Transverse colon (tissue), 4 donors: ENCODE results near the gene ASB10. TPM values are rescaled to one million over a fixed set of nuclear protein-coding genes. Genes with fewer than 3 reads are reported as not detected.

ENCODE experiments used
- DNase-seq: peaks from one replicate; pipeline ENCODE4 v3.0.0-alpha.2; 2019
- H3K27ac ChIP-seq, 4 donors: fragments of 200-600 bp; sonication (generic); 2 replicates each; pipeline ENCODE4 v1.5.1; 2016 to 2018; ENCODE audit warnings: inconsistent platforms in 4 of 4
- H3K27me3 ChIP-seq: fragments of 200-600 bp; sonication (generic); 2 replicates; pipeline ENCODE4 v1.5.1; 2017; ENCODE audit warnings: inconsistent platforms
- H3K36me3 ChIP-seq, 4 donors: fragments of 200-600 bp; sonication (generic); 2 replicates each; pipeline ENCODE4 v1.5.1; 2017 to 2019; ENCODE audit warnings: inconsistent platforms in 4 of 4
- H3K4me1 ChIP-seq, 4 donors: fragments of 200-600 bp; sonication (generic); 2 replicates each; pipeline ENCODE4 v1.5.1; 2017 to 2020; ENCODE audit warnings: inconsistent platforms in 4 of 4
- H3K4me3 ChIP-seq, 4 donors: fragments of 200-600 bp; sonication (generic); 1 replicate in 1 of 4; 2 replicates in 3 of 4; pipeline versions ENCODE4 v1.5.1 to v1.6.1; 2017 to 2019; ENCODE audit warnings: inconsistent platforms in 4 of 4
- H3K9me3 ChIP-seq, 2 donors: fragments of 200-600 bp; sonication (generic); 2 replicates each; pipeline ENCODE4 v1.5.1; 2017 to 2019; ENCODE audit warnings: inconsistent platforms in 2 of 2
- CTCF ChIP-seq, 5 experiments: fragments of 200-600 bp in 3 of 5; fragments of 450-650 bp in 2 of 5; sonication (generic) in 3 of 5; IDR thresholded peaks; 1 replicate in 2 of 5; 2 replicates in 3 of 5; pipeline ENCODE4 v1.5.1; 2016 to 2017; ENCODE audit warnings: antibody characterized with exemption in 5 of 5, inconsistent platforms in 3 of 5, mild to moderate bottlenecking in 2 of 5, moderate library complexity in 1 of 5
- EP300 ChIP-seq: sonication (generic); formaldehyde crosslinking; IDR thresholded peaks from one replicate; pipeline ENCODE4 v1.6.1; 2017; ENCODE audit warnings: antibody characterized with exemption, low read depth
- POLR2A ChIP-seq: fragments of 450-650 bp; IDR thresholded peaks from one replicate; pipeline ENCODE4 v1.6.1; 2016; ENCODE audit warnings: antibody characterized with exemption, mild to moderate bottlenecking, moderate library complexity
- POLR2AphosphoS5 ChIP-seq, 3 donors: sonication (generic); formaldehyde crosslinking; IDR thresholded peaks; one replicate each; pipeline ENCODE4 v1.6.1; 2016; ENCODE audit warnings: antibody characterized with exemption in 3 of 3
- WGBS, 2 donors: methylation state at CpG; one replicate each; pipeline ENCODE4 v1.1.5; 2018; ENCODE audit warnings: low coverage in 1 of 2; 5-methylcytosine and 5-hydroxymethylcytosine counted together
- in situ Hi-C, 4 donors: fragments of 200-750 bp; cut with MboI; loops; one replicate each; pipeline versions ENCODE4 v1.15.0 to v1.15.1; 2017; ENCODE audit warnings: low sequenced_read_pairs in 3 of 4, low pct_ligation_motif_present in 1 of 4, low pct_unique_long_range_greater_than_20kb in 1 of 4
- intact Hi-C: fragments of 100-400 bp; cut with DNase I; formaldehyde crosslinking; loops from one replicate; pipeline ENCODE4 v1.15.1; 2023; ENCODE audit warnings: low total_unique reads
- total RNA-seq, 4 donors: library from RNA; depleted of rRNA; stranded (reverse); fragments of >200 nt; gene quantifications; one replicate each; pipeline ENCODE4 v1.1.0, GENCODE V29; 2016

The ASB10 gene
- total RNA-seq, 4 donors from 2014 or later, result not detected

GRCh38 chr7:151194188-151194587 lies 7.1 kb upstream of the ASB10 start:
- Histone ChIP-seq H3K9me3 (no peaks in the 10 kb centered on the region), H3K4me3 (no peak overlapping the region), H3K27me3 (peaks cover 4% of the 10 kb centered on the region), H3K36me3 (no peaks in the 10 kb centered on the region), H3K4me1 (no peaks in the 10 kb centered on the region), H3K27ac (no peak overlapping the region)
- intact Hi-C loops (no loop called here), in situ Hi-C loops (no loop called here)
- WGBS, 2 donors, result 74 to 80% methylated on average over 1 to 7 of the region's 7 CpGs
- no peak for DNase-seq
- TF ChIP-seq EP300, result no peak

GRCh38 chr7:151193203-151193978 lies 6.3 kb upstream of the ASB10 start:
- 80 to 86% methylated on average over 4 to 14 of the region's 14 CpGs for whole genome bisulfite sequencing, 2 donors
- Histone ChIP-seq H3K4me1 (no peaks in the 10 kb centered on the region), H3K9me3 (no peaks in the 10 kb centered on the region), H3K36me3 (no peaks in the 10 kb centered on the region), H3K4me3 (no peak overlapping the region), H3K27me3 (peaks cover 4% of the 10 kb centered on the region), H3K27ac (no peak overlapping the region)
- TF ChIP-seq POLR2A (no peak), EP300 (no peak), CTCF (IDR thresholded peaks at IDR 0.05) (no peak), POLR2AphosphoS5 (IDR thresholded peaks at IDR 0.05) (no peak)
- intact Hi-C loops, result no loop called here
- no peak for DNase-seq
- in situ Hi-C loops, result no loop called here

GRCh38 chr7:151192002-151192539 lies 5.0 kb upstream of the ASB10 start:
- in situ Hi-C loops (no loop called here), intact Hi-C loops (no loop called here)
- Histone ChIP-seq H3K4me3 (no peak overlapping the region), H3K27ac (no peak overlapping the region), H3K9me3 (no peaks in the 10 kb centered on the region), H3K36me3 (no peaks in the 10 kb centered on the region), H3K27me3 (peaks cover 4% of the 10 kb centered on the region), H3K4me1 (no peaks in the 10 kb centered on the region)
- WGBS, 2 donors, result 94% methylated on average over 23 of the region's 23 CpGs; no CpG with 5 or more reads in 1 of the 2 donors
- DNase-seq, result no peak
- TF ChIP-seq CTCF (IDR thresholded peaks at IDR 0.05), result no peak
- no peak for TF ChIP-seq POLR2A
- TF ChIP-seq EP300, result no peak
- TF ChIP-seq POLR2AphosphoS5 (IDR thresholded peaks at IDR 0.05), result no peak

- DNase-seq, result no peak
- 81% methylated on average over 12 of the region's 12 CpGs; no CpG with 5 or more reads in 1 of the 2 donors for WGBS, 2 donors
- in situ Hi-C loops (no loop called here), intact Hi-C loops (no loop called here)
- H3K4me3 ChIP-seq, result no peak overlapping the region
- H3K36me3 ChIP-seq, result no peaks in the 10 kb centered on the region
- no peak for TF ChIP-seq POLR2A
- no peak for TF ChIP-seq POLR2AphosphoS5 (IDR thresholded peaks at IDR 0.05)
- no peak for TF ChIP-seq CTCF (IDR thresholded peaks at IDR 0.05)
- no peak for TF ChIP-seq EP300
- peaks cover 4% of the 10 kb centered on the region for H3K27me3 ChIP-seq
- no peaks in the 10 kb centered on the region for H3K4me1 ChIP-seq
- no peaks in the 10 kb centered on the region for H3K9me3 ChIP-seq
- H3K27ac ChIP-seq, result no peak overlapping the region
These were observed 4.5 kb upstream of the ASB10 start for GRCh38 chr7:151191544-151191943.

GRCh38 chr7:151189038-151189437 lies 2.0 kb upstream of the ASB10 start:
- no peaks in the 10 kb centered on the region for H3K27me3 ChIP-seq
- no peaks in the 10 kb centered on the region for H3K9me3 ChIP-seq
- no peak overlapping the region for H3K27ac ChIP-seq
- 77 to 100% methylated on average over 1 to 4 of the region's 4 CpGs for WGBS, 2 donors
- H3K4me1 ChIP-seq, result no peaks in the 10 kb centered on the region
- intact Hi-C loops, result no loop called here
- no peak overlapping the region for H3K4me3 ChIP-seq
- TF ChIP-seq CTCF (IDR thresholded peaks at IDR 0.05) (no peak), EP300 (no peak), POLR2A (no peak), POLR2AphosphoS5 (IDR thresholded peaks at IDR 0.05) (no peak)
- H3K36me3 ChIP-seq, result no peaks in the 10 kb centered on the region
- DNase-seq, result no peak
- in situ Hi-C loops, result no loop called here
